GM19468 (cell line): ENCODE results near the gene TECPR1.
"Not testable (repeated sequence)": the region's sequence is repeated elsewhere in the genome, so short reads cannot be mapped to it uniquely, and the experiment has no call there.

ENCODE experiments used
- ATAC-seq: cut with Tn5 transposase; IDR thresholded peaks from one replicate; pipeline ENCODE4 v1.9.1; 2021; ENCODE audit warnings: mild to moderate bottlenecking, moderate library complexity, moderate number of reproducible peaks; ENCODE audit not compliant: unreplicated experiment; ENCODE audit errors: extremely low read depth

The TECPR1 gene

DNA sequence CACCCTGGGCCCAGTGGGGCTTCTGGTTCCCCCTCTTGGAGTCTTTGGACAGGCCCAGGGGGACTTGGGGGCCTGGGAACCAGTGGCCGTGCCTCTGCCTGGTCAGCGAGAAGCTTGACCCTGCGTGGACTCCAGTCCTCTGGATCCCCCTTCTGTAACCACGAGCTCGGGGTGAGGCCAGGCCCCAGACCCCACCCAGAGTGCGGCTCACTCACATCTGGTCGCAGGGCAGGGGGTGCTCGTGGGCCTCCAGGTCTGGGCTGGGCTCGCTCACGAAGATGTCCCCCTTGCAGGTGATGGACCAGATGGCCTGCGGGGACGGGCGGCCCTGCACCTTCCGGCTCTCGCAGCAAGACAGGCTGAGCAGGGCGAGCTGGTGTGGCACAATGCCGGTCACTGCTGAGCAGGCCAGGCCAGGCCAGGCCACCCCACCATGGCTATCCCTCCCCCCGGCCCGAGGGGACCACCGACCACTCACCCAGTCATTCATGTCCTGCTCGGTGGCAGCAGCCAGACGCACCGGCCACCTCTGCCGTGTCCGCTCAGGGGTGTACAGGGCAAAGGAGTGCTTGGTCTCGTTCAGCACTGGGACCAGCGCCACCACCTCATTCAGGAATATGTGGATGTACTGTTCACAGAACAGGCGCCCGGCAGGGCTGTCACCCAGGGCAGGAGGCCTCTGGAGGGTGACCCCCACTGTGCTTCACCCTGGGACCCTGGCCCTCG, 21.1 kb downstream of the TECPR1 start:
- ATAC-seq, result no peak

DNA sequence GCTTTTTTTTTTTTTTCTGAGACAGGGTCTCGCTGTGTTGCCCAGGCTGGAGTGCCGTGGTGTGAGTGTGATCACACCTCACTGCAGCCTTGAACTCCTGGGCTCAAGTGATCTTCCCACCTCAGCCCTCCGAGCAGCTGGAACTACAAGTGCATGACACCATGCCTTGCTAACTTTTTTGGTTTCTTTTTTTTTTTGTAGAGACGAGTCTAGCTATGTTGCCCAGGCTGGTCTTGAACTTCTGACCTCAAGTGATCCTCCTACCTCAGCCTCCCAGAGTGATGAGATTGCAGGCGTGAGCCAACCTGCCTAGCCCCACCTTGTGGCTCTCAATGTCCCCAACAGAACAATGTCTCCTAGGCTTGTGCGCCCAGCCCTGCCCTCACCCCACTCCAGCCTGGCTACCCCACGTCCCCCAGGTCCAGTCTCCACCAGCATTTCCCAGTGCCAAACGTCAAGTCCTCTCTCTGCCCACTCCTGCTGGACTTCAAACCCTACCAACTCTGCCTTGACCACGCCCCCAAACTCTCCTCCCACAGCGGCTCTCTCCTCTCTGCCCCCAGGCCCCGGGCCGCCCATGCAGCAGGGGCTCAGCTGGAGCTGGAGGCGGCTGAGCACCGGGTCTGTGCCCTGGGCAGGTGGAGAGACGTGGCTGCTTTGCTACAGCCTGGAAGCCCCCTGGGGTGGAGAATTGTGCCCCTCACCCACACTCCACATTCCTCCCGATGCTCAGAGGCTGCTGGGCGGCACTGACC, 21.9 kb downstream of the TECPR1 start:
- no peak for ATAC-seq

DNA sequence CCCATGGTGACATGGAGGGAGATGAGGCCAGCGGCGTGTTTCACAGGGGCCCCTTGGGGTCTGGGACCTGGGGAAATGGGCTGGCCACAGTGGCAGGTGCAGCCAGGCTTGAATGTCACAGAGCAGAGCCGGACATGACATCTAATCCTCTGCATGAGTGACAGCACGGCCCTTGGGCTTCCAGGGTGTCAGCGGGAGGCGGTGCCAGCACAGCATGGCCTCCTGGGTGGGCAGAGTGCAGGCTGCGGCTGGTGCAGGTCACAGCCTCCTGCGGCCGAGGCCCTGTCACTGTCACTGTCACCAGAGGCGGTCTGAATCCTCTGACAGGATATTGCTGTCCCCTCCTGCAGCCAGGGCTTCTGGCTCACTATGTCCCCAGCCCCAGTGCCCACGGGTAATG, 22.6 kb downstream of the TECPR1 start:
- no peak for ATAC-seq

DNA sequence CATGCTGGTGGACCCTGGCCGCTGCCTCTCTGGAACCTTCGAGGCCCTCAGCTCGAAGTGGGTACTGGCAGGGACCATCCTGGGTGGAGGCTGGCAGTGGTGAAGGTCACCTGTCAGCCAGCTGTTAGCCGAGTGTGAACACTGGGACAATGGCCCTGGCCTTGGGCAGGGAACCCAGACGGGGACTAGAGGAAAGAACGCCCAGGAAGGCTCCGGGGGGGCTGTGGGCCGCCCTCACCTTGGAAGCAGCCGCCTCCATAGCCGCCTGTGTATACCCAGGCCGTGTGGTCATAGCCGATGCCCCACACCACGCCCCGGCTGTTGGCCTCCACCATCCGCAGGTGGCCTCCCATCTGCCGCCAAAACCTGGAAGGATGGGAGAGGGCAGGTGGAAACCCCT, 23.2 kb downstream of the TECPR1 start:
- ATAC-seq, result no peak

DNA sequence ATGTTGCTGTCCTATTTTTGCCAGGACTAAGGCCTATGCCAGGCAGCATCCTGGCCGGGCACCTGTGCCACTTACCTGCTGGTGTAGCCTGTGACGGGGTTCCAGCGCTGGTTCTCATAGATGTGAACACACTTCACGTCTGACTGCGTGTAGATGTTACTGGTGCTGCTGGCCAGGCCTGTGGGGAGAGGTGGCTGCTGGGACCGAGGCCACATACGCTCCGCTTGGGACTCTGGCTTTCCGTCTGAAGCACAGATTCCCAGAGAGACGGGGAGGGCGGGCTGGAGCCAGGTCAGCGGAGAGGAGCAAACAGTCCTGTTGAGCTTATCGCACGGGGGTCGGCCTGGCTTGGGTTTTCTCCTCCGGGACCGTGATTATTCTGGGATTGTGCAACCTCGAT, 24.1 kb downstream of the TECPR1 start:
- ATAC-seq, result no peak

DNA sequence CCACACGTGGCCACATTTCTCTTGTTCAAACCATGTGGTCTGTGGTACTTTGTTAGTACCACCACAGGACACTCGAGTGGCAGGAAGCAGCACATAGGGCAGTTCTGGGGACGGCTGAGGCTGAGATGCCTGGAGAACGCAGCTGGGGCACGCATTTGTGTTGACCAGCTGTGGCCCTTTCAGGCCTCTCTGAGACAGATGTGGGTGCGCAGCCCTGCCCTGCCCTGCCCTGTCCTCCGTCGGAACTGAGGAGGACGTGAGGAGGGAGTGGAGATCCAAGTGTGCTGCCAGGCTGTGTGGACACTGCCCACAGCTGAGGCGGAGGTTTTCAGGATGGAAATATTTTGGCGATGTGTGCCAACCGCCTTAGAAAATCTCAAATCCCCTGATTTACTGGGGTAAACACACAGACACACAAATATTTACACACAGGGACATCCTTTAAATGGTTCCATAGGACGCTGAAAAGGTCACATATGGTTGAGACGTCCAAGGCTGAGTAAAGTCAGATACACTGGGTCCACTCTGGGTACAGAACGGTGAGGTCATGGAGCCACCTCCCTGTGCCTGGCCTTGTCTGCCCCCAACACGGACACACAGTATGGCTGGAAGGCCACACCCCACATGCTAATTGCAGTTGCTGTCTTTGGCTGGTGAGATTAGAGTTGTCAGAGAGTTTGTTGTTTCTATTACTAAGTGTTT, 26.0 kb downstream of the TECPR1 start:
- no peak for ATAC-seq

DNA sequence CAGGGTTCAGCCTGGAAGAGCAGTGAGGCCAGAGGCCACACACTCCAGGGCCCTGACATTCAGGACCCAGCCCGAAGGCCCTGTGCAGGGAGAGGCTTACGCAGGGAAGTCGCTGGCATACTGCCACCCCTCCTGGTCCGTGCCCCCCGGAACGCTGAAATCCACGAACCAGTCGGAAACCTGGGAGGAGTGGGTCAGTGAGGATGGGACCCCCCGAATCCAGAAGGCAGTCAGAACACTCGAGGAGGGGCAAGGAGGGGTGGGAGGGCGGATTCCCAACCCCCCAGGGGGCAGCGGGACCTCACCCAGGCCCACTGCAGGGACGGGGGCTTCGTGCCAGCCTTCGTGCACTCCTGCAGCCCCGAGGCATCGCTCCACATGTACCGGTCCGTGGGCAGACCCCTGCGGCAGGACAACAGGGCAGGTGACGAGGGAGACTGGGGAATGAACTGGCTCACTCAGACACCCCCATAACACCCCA, 27.3 kb downstream of the TECPR1 start:
- no peak for ATAC-seq

DNA sequence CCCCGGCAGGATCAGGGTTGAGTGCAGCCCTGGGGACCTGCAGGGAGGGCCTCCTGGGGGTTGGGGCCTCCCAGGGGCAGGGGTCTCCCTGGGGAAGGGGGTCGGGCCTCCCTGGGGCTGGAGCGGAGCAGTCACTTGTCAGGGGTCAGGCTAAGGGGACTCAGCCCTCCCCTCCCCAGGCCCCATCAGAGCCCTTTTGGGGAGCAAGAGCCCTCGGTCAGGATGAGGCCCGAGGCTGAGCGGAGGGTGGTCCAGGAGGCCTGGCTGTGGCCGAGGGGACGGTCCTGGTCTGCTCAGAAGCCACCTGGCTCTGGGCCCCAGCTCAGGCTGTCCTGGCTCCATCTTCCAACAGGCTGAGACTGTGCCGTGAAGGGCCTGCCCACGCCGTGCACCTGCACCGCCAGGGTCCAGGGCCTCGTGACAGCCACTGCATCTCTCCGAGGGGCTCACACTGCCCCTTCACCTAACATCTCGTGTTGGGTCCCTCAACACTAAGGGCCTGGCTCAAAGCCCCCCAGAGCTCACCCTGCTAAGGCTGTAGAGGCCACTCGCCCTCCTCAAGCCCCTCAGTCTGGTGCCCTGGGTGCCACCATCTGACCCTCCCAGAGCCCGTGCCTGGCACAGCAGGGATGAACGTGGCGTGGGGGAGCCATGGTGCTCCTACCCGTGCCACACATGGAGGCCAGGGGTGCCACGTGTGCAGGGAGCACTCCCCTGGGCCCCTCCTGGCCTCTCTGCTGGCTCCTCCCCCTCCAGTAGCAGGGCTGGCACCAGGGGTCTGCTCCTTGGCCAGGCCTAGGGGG, 27.9 kb downstream of the TECPR1 start:
- no peak for ATAC-seq

DNA sequence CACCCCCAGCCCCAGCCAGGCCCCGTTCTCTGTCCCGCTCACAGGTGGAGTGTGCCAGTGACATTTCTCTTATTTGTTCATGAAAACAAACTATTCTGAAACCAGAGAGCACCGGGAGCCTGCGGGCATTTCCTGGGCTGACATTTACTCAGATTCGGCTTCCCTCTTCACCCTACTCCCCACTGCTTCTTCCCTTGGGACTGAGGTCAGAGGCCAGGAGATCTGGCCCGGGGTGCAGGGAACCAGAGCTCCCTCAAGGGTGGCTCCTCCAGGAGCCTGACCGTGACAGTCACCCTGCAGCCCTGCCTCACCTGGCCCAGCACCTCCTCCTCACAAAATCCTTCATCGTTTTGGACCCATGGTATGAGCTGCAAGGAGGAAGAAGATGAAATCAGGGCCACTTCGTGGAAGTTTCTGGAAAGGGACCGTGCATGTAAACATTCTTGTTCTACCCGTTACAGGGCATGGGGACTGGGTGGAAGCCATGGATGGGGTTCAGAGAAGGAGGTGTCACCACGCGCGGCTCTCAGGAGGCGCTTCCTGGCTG, 28.6 kb downstream of the TECPR1 start:
- ATAC-seq, result no peak

DNA sequence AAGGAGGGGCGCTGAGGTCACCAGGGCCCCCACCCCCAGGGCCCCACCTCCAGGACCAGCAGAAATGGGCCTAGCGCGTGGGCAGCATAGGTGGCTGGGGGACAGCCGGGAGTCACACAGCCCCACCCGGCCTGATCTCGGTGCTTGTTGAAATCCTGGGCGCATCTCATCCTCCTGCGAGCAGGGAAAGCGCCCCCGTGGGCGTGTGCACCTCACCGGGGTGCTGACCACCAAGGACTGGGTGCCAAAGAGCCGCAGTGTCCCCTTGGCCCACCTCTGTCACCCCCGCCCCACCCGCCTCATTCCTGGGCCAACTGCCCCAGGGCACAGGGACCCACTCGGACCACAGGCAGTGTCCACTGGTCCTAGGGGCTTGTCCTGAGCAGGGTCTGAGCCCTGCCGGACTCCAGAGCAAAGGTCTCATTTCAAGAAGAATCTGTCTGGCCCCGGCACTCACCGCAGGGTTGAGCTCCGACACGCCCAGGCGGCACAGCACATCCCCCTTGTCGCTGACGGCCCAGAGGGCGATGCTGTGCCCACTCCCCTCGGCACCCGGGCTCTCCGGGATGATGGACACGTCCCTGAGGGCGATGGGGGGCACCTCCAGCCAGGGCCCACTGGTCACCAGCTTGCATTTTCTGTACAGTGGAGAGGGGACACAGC, 29.4 kb downstream of the TECPR1 start:
- no peak for ATAC-seq

DNA sequence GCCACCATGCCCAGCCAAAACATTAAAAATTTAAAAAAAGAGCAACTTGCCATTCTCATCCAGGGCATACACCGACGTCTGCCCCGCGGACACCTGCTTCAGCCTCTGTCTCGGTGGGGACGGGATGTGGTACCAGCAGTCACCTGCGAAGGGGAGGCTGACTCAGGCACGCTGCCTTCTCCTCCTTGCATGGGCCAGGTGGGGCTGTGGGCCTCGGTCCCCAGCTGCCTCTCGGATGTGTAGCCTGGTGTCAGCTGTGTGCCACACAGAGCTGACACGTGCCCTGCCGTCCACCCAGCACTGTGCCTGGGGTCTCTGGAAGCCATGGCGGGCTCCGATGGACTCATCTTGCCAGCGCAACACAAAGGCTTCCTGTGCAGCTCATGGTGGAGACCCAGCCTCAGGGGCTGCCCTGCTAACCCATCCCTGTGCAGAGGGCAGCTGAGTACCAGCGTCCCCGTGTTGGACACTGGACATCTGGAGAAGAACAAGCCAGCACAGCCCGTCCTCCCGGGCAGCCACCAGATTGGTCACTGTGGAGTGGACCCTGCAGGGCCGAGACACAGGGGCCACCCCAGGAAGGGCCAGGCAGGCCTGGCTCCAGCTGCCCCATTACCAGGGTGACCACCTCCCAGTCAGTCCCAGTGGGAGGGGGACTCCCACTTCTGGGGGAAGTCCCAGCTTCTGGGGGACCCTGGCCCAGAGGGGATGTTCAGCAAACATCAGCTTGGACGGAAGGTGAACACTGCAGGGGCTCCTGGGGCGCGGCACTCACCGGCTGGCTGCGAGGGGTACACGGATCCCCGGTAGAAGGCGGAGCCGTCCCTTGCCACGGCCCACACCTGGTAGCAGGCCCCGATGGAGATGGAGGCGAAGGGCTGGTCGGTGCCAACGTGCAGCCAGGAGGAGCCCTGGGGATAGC, 30.2 kb downstream of the TECPR1 start:
- ATAC-seq, result no peak

DNA sequence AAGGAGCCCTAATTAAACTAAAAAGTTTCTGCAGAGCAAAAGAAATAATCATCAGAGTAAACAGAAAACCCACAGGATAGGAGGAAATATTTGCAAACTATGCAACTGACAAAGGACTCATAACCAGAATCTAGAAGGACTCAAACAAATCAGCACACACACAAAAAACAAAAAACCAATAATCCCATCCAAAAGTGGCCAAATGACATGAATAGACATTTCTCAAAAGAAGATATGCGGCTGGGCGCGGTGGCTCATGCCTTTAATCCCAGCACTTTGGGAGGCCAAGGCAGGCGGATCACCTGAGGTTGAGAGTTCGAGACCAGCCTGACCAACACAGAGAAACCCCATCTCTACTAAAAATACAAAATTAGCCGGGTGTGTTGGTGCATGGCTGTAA, 32.6 kb downstream of the TECPR1 start:
- not testable (repeated sequence) for ATAC-seq

DNA sequence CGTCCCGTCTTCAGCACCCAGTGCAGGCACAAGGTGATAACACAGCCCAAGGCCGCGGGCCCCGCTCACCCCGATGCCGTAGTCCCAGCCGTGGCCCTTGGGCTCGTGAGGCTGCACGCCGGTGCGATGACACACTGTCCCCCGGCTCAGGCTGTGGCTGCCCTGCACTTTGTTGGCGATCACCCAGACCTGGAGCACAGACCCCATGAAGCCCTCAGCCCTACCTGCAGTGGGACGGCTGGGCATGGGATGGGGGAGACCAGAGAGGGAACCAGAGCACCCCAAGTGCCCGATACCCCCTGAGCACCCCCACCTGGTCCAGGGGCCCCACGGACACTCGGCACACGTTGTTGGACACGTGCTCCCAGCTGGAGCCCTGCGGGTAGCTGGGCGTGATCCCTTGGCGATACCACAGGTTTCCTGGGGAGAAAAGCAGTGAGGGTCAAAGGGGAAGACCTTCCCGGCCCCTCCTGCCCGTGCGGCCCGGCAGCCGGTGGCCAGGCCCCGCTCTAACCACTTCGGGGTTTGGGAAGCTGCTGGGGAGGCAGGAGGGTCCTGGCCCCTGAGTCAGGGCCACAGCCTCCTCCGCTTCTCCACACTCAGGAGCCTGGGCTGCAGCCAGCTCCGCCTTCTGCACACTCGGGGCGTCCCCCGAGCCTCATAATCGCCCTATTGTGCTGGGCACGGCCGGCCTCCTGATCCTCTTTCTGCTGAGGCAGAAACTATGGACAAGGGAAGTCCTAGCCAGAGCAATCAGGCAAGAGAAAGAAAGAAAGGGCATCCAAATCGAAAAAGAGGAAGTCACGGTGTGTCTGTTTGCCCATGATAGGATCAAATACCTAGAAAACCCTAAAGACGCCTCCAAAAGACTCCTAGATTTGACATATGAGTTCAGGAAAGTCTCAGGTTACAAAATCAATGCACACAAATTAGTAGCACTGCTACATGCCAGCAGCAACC, 34.1 kb downstream of the TECPR1 start:
- ATAC-seq, result no peak

DNA sequence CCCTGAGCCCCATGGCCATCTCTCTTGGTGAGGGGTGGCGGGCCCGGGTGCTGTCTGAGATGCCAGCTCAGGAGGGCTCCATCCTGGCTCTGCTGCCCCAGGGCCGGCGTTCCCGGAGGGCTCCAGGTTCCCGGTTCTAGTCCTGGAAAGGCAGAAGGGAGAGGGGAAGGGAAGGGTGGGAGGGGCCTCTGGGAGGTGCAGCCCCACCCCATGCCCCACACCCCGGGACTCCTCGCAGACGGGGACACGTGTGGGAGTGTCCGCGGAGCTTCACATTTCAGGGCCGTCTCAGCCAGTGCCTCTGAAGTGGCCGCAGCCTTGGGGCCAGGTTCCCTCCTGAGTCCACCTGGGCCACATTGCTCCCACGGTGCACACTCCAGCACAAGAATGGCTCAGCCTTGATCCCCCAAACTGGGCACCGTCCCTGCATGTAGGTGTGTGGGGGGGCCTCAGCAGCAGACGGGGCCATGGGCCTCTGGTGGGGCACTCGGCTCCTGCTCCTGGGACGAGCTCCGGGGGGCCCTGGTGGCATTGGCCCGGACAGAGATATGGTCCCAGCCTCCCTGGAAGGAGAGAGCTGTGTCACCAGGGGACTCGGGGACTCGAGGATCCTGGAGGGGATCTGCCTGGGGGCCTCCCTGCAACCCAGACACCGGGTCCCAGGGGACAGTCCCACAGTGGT, 35.0 kb downstream of the TECPR1 start:
- ATAC-seq, result no peak

DNA sequence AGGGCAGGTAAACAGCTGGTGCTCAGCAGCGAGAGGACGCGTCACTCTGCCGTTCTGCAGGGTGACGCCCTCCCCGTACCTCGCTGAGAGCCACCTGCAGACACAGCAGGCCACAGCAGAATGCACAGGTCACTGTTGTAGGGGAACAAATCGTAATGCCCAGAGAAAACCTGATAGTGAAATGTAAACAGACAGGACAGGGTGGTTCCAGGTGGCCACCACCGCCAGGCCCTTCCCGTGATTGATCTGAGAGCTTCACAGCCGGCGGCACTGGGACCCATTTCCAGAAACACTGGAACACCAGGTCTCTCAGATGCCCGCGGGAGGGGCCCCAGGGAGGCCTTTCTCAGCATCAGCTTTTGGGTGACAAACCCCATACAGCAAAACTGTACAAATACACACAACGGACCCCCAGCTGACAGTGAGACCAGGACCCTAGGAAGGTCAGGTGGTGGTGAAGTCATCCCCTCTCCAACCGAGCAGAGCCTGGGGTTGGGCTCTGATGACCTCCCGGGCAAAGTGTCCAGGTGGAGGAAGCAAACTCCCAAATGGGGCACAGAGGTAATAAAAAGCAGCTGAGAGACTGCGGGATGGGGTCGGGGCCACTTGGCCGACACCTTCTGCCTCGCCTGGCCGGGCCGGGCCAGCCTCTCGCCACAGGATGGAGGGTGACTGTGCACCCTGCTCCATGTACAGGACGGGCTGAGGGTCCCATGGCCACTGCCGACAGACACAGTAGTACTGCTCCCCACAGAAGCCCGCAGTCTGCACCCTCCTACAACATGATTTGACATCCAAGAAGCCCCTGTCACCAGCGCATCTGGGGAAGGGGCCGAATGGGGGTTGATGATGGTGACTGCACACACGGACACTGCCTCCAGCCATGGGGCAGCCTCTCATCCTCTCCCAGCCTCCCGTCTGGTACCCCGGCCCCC, 36.2 kb downstream of the TECPR1 start:
- no peak for ATAC-seq

DNA sequence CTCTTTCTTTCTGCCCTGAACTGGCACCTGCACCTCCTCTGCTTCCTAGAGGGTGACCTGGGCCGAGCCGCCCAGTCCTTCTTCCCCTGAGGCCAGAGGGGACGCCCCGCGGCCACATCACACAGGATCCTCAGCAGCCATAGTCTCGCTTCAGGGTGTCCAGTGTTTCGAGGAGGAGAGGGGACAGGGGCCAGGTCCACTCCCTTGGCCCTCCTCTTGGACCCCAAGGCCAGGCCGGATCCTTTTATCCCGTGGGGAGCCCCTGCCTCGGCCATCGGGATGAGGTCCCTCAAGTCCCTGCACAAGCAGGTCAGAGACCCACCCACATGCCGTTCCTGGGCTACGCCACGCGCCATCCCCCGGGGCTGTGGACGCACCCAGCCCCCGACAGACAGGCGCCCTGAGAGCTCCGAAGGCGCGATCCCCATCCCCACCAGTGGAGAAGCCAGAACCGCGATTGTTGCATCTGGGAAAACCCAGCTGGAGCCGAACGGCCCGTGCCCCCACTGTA, 37.2 kb downstream of the TECPR1 start:
- no peak for ATAC-seq
